ENCODE measurements around the gene CYLD. TPM values are rescaled to one million over a fixed set of nuclear protein-coding genes. Genes with fewer than 3 reads are reported as not detected.
A peak's percentile ranks its signal among the peaks of the same experiment; 100 is the strongest.

CYLD gene
- total and polyA plus RNA-seq, 2 donors (not counting 1 experiment from before 2014, with no cell fraction given): 30.0 to 160 TPM

GRCh38 chr16:50706250-50706649 is 35.6 kb upstream of the CYLD start:
- no peak overlapping the region for H3K4me3 ChIP-seq (ENCODE audit: control extremely low read depth in 1 of 5, extremely low read depth in 1 of 5, insufficient read depth in 1 of 5, low read depth in 2 of 5, low read length in 4 of 5)
- H3K36me3 ChIP-seq (replicated peaks in 1 of 2; ENCODE audit: control extremely low read depth in 1 of 2, control insufficient read depth in 1 of 2, extremely low read depth in 1 of 2, insufficient read depth in 2 of 2, low read length in 1 of 2): no peaks in the 10 kb centered on the region
- DNase-seq (no peak), ATAC-seq (ENCODE audit: low read depth) (no peak)
- H3K9me3 ChIP-seq (ENCODE audit: control extremely low read depth in 1 of 3, control insufficient read depth in 2 of 3, insufficient read depth in 1 of 3, low read length in 2 of 3): peaks cover 1 to 21% (median 16%) of the 10 kb centered on the region in 3 donors
- H3K4me1 ChIP-seq (ENCODE audit: control insufficient read depth in 2 of 2, insufficient read depth in 2 of 2, low read length in 2 of 2): peaks cover 14 to 23% of the 10 kb centered on the region in 2 donors
- no peaks in the 10 kb centered on the region for H4K20me1 ChIP-seq (ENCODE audit: control insufficient read depth, insufficient read depth, low read length, poor library complexity, severe bottlenecking)
- 68% methylated on average over 3 of the region's 3 CpGs for WGBS (ENCODE audit: insufficient coverage)
- H3K4me3 Mint-ChIP-seq: no peak overlapping the region
- H3K4me1 Mint-ChIP-seq: peaks cover 18% of the 10 kb centered on the region
- no peaks in the 10 kb centered on the region for H3K79me2 ChIP-seq (ENCODE audit: control insufficient read depth, insufficient read depth, low read length)
- intact Hi-C loops (cut with micrococcal nuclease): no loop called here
- no peak overlapping the region for H3K27ac Mint-ChIP-seq
- no peaks in the 10 kb centered on the region for H3K27me3 ChIP-seq (replicated peaks in 1 of 4; ENCODE audit: control extremely low read depth in 1 of 4, control insufficient read depth in 3 of 4, insufficient read depth in 4 of 4, low read length in 3 of 4)
- no peak overlapping the region for H3K27ac ChIP-seq (ENCODE audit: low read length in 2 of 2)
- POLR2A ChIA-PET: no interaction called here
- H3K27me3 Mint-ChIP-seq: no peaks in the 10 kb centered on the region
- peaks cover 6% of the 10 kb centered on the region for H3K9me3 Mint-ChIP-seq (ENCODE audit: insufficient read depth)
- no peak overlapping the region for H3K9ac ChIP-seq (ENCODE audit: low read length)
- TF ChIP-seq, protein P1, sequence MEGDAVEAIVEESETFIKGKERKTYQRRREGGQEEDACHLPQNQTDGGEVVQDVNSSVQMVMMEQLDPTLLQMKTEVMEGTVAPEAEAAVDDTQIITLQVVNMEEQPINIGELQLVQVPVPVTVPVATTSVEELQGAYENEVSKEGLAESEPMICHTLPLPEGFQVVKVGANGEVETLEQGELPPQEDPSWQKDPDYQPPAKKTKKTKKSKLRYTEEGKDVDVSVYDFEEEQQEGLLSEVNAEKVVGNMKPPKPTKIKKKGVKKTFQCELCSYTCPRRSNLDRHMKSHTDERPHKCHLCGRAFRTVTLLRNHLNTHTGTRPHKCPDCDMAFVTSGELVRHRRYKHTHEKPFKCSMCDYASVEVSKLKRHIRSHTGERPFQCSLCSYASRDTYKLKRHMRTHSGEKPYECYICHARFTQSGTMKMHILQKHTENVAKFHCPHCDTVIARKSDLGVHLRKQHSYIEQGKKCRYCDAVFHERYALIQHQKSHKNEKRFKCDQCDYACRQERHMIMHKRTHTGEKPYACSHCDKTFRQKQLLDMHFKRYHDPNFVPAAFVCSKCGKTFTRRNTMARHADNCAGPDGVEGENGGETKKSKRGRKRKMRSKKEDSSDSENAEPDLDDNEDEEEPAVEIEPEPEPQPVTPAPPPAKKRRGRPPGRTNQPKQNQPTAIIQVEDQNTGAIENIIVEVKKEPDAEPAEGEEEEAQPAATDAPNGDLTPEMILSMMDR (IDR thresholded peaks at IDR 0.05): no peak
- no peak for TF ChIP-seq EZH2 (IDR thresholded peaks at IDR 0.05; ENCODE audit: borderline replicate concordance, insufficient read depth, low read depth, low read length, poor library complexity, severe bottlenecking)
- CTCF ChIA-PET: no interaction called here
- no peak overlapping the region for H2AFZ ChIP-seq (ENCODE audit: insufficient read depth, low read depth, low read length, poor library complexity, severe bottlenecking)
- no peak overlapping the region for H3K4me2 ChIP-seq (replicated peaks; ENCODE audit: low read depth, low read length, poor library complexity, severe bottlenecking)

DNA sequence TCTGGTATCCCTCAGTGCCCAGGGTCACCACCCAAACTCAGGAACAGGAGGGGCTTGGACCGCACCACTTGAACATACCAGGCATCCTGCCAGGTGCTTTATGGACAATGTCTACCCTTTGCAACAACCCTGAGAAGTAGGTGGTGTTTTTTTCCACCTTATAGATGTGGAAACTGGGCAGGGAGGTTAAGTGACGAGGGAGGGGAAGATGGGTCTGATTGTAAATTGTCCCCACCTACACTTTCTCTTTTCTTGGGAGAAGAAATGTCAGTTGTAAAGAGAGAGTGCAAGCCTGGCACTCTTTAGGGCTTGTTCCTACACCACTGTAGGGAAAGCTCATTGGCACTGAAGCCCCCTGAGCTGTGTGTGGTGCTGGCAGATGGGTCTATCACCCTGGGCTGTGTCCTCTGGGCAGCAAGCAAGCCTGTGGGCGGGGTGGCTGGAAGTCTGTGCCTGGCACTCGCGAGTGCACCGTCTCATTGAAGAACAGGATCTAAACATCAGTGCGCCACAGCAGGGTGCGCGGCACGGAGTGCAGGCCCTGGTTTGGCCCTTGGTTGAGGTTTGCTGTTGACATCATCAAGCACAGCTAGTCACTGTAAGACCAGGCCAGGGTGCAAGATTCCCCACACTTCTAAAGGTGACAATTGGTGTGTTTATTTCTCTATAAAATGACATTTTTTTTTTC is 33.4 kb upstream of the CYLD start:
- intact Hi-C loops (cut with micrococcal nuclease): no loop called here
- H3K9ac ChIP-seq (ENCODE audit: low read length): no peak overlapping the region
- 94% methylated on average over 8 of the region's 10 CpGs for WGBS (ENCODE audit: insufficient coverage)
- DNase-seq (no peak), ATAC-seq (ENCODE audit: low read depth) (no peak)
- Mint-ChIP-seq H3K4me3 (no peak overlapping the region), H3K27ac (peak overlapping the region; percentile 81), H3K9me3 (ENCODE audit: insufficient read depth) (peaks cover 6% of the 10 kb centered on the region), H3K4me1 (peaks cover 18% of the 10 kb centered on the region), H3K27me3 (no peaks in the 10 kb centered on the region)
- no peak overlapping the region for H3K4me3 ChIP-seq (ENCODE audit: control extremely low read depth in 1 of 5, extremely low read depth in 1 of 5, insufficient read depth in 1 of 5, low read depth in 2 of 5, low read length in 4 of 5)
- no peak overlapping the region for H3K4me2 ChIP-seq (replicated peaks; ENCODE audit: low read depth, low read length, poor library complexity, severe bottlenecking)
- no peaks in the 10 kb centered on the region for H3K36me3 ChIP-seq (replicated peaks in 1 of 2; ENCODE audit: control extremely low read depth in 1 of 2, control insufficient read depth in 1 of 2, extremely low read depth in 1 of 2, insufficient read depth in 2 of 2, low read length in 1 of 2)
- ChIA-PET CTCF (interaction anchor here (1.1 to 2.1 kb wide), 2 partner anchors 43 to 98 kb away, joined by 3 to 7 read pairs; no protein-coding TSS in a partner anchor), POLR2A (no interaction called here)
- H3K27me3 ChIP-seq (replicated peaks in 1 of 4; ENCODE audit: control extremely low read depth in 1 of 4, control insufficient read depth in 3 of 4, insufficient read depth in 4 of 4, low read length in 3 of 4): no peaks in the 10 kb centered on the region
- no peak overlapping the region for H3K27ac ChIP-seq (ENCODE audit: low read length in 2 of 2)
- no peaks in the 10 kb centered on the region for H4K20me1 ChIP-seq (ENCODE audit: control insufficient read depth, insufficient read depth, low read length, poor library complexity, severe bottlenecking)
- peaks cover 1 to 21% (median 13%) of the 10 kb centered on the region in 3 donors for H3K9me3 ChIP-seq (ENCODE audit: control extremely low read depth in 1 of 3, control insufficient read depth in 2 of 3, insufficient read depth in 1 of 3, low read length in 2 of 3)
- H2AFZ ChIP-seq (ENCODE audit: insufficient read depth, low read depth, low read length, poor library complexity, severe bottlenecking): no peak overlapping the region
- H3K79me2 ChIP-seq (ENCODE audit: control insufficient read depth, insufficient read depth, low read length): no peaks in the 10 kb centered on the region
- TF ChIP-seq, protein P1 (IDR thresholded peaks at IDR 0.05): no peak
- TF ChIP-seq EZH2 (IDR thresholded peaks at IDR 0.05; ENCODE audit: borderline replicate concordance, insufficient read depth, low read depth, low read length, poor library complexity, severe bottlenecking): no peak
- peaks cover 14 to 23% of the 10 kb centered on the region in 2 donors for H3K4me1 ChIP-seq (ENCODE audit: control insufficient read depth in 2 of 2, insufficient read depth in 2 of 2, low read length in 2 of 2)
